HG03521 (cell line): ENCODE measurements around the gene GOLGA2.
"Not testable (repeated sequence)": the region's sequence is repeated elsewhere in the genome, so short reads cannot be mapped to it uniquely, and the experiment has no call there.

Source experiments
- ATAC-seq: cut with Tn5 transposase; IDR thresholded peaks from one replicate; pipeline ENCODE4 v1.9.1; 2021; ENCODE audit warnings: mild to moderate bottlenecking, moderate library complexity; ENCODE audit not compliant: unreplicated experiment

GOLGA2 gene

DNA sequence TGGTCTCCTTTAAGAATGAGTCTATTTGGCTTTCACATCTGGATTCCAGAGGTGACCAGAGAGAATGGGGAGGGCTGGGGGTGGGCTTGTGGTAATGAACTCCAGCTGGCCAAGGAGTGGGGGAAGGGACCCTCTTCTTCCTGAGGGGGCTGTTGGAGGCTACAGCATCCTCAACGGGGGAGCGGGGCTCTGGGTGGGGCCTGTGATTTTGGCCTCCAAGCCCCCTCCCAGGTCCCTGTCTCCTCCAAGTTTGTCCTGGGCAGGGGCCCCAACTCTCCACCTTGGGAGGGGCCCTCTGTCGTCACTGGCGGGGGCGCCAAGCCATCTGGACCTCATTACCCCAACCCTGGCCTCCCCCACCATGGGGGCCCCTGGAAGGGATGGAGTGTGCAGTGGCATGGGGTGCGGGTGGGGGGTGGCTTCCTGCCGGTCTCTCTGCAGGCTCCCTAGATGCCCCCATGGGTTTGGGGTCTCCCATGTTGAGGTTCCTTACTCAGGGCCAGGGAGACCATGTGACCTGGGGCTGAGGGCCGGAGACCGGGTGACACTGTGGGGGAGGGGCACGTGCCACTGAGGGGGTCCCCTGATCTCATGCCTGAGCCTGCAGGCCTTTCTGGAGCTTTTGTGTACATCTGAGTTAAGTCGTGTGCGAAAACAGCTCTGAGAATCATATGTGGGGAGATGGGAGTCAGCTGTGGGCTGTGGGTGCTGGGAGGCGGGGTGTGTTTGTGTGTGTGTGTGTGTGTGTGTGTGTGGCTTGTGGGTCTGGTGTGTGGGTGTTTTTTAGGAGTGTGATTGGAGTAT is 32.4 kb downstream of the GOLGA2 start:
- ATAC-seq, result no peak

DNA sequence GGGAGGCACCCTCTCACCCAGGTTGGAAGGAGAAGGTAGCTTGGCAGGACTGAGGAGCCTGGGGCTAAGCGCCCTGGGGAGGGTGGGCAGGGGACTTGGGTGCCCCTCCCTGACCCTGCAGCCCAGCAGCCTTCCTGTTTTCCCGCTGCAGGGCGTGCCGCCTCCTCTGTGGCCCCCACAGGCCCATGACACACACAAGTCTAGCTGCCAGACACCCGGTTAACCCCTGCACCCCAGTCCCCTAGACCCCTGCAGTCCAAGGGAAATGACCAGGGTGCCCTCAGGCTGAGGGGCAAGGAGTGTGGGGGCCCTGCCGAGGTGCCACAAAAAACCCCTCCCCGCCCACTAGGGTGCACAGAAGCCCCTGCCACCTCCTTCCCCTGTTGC is 33.0 kb downstream of the GOLGA2 start:
- no peak for ATAC-seq

DNA sequence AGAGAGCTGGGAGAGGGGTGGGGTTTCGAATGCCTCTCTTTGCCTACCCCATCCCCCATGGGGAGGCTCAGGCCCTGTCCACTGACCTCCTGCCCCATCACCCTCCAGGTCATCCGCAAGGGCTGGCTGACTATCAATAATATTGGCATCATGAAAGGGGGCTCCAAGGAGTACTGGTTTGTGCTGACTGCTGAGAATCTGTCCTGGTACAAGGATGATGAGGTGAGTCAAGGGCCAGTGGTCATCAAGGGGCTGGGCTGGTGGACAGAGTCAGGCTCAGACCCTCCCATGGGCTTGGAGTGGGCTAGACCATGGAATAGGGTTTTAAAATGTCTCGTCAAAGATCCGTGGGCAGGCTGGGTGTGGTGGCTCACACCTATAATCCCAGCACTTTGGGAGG is 33.7 kb downstream of the GOLGA2 start:
- no peak for ATAC-seq

DNA sequence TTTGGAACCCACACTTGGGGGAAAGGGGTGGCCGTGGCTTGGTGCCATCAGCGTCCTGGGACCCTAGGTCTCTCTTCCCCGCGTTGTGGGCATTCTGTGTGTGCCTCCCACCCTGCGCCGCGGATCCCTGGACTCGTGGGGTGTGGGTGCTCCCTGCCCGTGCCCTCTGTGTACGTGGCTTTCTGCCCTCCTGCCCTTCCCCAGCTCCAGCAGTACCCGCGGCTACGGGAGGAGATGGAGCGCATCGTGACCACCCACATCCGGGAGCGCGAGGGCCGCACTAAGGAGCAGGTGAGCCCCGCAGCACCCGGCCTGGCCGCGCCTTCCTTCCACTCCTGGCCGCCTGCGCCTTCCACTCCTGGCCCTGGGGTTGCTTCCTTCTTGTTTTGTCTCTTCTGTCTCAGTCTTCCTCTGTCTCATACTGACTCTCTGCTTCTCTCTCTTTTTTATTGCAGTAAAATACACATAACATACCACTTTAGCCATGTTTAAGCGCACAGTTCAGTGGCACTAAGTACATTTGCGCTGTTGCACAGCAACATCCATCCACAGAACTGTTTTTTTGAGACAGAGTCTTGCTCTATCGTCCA is 41.9 kb downstream of the GOLGA2 start:
- no peak for ATAC-seq

DNA sequence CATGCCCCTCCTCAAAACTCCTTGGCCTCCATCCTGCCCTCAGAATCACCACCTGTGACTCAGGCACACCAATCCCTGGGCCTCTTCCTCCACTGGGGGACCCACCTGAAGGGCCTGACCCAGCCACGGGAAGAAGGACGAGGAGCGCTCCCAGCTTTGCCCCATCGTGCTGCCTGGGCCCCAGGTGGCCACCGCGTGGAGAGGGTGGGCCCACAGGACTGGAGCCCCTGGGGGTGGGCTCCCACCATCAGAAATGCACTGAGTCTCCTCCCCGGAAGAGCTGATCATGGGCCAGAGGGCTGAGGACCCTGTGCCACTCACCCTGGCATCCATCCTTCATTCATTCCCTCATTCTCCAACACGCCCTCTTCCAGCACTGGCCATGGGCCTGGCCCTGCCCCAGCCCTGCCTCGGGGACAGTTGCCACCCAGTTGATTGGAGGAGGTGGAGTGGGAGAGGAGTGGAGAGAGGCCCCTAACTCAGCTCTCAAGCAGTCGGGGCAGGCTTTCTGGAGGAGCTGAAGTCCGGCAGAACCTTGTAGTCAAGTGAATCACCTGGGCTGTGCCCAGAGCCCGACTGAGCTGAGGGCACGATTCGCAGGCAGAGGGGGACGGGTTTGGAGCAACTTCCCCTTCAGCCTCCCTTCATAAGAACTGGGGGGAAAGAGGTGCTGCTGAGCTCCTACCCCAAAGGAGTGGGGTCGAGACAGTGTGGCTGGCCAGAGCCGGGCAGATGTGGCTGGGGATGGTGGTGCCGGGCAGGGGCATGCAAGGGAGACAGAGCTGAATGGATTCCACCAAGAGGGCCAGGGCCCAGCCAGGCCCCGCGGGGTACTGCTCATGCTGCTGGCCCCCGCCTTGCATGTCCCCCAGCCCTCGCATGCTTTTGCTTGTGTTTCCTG is 43.0 kb downstream of the GOLGA2 start:
- ATAC-seq, result no peak

DNA sequence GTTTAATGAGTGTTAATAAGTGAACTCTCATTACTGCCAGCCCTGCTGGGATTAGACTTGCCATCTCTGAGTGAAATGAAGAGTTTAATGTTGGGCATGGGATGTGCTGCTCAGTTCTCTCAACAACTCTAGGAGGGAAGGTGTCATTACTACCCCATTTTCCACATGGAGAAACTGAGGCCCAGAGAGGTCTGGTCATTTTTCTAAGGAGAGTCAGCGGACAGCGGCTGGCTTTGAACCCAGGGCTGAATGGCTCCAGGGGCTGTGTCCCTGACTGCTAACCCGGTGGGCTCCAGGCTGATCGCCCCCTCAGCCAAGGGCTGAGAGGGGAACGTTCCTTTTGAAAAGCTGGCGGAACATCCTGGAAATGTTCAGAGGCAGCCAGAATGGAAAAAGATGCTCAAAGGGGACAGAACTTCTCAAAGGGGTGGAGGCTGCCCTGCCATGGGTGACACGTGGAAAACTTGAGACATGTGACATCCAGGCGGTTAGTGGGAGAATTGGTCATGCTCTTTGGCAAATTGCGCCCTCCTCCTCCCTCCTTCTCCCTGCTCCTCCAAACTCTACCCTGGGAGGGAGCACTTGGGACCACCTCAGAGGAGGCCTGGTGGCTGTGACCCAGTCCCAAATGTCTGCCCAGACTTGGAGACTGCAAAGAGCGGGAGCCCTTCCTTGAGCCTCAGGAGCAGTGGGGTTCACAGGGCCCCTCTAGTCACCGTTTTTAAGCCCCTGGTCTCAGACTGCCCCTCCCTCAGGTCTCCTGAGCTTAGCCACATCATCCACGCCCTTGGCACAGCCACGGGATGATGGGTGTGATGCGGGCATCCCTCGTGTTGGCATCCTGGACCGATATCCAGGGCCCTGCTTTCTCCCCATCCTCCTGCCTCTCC is 43.9 kb downstream of the GOLGA2 start:
- no peak for ATAC-seq

DNA sequence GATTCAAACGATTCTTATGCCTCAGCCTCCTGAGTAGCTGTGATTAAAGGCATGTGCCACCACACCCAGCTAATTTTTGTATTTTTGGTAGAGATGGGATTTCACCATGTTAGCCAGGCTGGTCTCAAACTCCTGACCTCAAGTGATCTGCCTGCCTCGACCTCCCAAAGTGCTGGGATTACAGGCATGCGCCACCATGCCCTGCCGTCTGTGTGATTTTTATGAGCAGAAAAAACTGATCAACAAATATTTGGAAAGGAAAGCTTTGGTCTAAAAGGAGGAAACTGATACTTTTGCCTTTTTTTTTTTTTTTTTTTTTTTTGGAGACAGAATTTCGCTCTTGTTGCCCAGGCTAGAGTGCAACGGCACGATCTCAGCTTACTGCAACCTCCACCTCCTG is 44.9 kb downstream of the GOLGA2 start:
- not testable (repeated sequence) for ATAC-seq

DNA sequence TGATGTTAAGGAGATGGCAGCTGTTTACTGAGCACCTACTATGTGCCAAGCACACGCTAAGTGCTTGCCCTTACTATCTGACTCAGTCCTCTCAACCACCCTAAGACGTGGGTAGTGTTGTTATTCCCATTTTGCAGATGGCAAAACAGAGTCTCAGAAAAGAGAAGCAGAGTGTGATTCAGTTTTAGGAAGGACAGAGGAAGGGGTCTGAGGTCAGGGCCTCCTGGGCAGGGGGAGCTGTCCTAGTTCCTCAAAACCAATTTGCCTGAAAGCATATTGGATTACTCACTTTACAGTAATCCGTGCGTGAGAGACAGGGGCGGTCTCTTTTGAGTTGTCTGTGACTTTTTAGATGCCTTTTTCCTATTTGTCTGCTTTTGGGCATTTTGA is 49.4 kb downstream of the GOLGA2 start:
- no peak for ATAC-seq

DNA sequence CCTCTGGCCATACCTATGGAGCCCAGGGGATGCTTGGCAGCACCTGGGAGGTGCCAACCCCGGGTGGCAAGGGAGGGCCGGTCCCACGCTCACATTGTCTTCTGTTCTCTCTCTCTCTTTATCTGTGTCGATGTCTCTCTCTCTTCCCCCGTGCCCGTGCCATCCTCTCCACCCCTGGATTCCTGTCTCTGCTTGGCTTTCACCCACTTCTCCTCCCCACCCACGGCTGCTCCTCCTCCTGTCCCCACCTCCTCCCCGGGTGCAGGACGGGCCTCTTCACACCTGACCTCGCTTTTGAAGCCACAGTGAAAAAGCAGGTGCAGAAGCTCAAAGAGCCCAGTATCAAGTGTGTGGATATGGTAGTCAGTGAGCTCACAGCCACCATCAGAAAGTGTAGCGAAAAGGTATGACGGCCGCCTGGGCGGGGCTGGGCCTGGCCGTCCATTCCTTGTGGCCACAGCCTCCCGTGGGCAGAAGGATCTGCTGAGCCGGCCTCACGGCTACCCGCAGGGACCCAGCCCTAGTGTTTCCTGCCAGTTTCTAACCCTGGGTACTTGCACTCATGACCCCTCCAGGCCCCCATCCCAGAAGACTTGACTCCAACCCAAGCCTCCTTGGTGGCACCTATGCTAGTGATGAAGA is 49.9 kb downstream of the GOLGA2 start:
- no peak for ATAC-seq

DNA sequence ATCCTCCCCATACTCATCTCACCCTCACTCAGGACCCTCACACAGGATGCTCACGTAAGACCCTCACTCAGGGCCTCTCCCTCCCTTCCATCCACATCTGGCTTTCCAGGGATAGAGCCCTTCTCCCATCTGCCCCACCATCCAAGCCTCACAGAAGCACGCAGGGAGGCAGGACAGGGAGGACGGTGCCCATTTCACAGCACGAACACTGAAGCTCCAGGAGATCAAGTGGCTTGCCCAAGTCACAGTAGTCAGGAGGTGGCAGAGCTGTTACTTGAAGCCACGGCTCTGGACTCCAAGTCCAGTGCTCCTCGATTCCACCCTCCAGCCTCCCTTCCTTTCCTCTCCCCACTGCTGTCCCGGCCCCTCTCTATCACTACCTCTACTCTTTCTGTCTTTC is 50.9 kb downstream of the GOLGA2 start:
- no peak for ATAC-seq

DNA sequence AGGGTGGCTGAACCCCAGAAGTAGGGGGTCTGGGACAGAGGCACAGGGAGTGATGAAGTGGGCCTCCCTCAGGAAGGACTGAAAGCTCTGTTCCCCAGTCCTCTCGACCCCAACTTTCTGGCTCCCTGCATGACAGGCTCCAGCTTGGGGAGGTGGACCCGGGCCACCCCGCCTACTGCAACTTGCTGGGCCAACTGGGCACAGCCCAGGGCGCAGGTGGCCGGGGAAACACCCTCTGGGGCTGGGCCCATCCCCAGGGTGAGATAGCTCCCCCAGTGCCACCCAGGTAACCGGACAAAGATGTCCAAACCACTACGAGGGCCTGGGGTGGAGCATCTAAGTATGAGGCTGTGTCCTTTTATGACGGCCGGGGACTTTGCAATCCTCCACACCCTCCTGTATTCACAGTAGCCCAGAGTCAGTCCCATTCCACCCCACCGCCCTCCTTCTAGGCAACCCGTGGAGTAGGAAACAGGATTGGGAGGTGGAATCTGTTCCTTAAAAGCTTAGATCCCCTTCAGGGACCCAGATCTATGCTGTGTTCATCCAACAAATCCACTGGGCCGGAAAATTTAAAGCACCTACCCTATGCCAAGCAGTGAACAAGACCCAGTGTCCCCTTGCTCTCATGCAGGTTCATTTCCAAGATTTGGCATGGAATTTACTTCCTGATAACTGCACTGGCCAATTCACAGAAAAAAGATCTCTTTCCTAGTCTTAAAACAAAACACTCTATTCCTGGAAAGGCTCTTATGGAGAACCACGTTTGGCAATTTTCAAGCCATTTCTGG is 52.7 kb downstream of the GOLGA2 start:
- no peak for ATAC-seq

DNA sequence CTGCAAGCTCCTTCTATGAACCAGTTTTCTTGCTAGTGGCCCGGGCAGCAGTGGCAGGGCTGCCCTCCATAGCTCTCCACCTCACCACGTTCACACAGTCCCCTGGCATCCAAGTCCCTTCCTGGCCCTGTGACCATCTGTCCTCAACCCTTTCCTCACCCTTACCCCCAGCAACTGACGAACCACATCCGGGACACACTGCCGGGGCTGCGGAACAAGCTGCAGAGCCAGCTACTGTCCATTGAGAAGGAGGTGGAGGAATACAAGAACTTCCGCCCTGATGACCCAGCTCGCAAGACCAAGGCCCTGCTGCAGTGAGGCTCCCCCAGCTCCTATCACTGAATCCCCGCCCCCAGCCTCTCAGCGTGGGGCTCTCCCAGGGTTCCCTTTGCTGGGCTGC is 53.8 kb downstream of the GOLGA2 start:
- ATAC-seq, result no peak

DNA sequence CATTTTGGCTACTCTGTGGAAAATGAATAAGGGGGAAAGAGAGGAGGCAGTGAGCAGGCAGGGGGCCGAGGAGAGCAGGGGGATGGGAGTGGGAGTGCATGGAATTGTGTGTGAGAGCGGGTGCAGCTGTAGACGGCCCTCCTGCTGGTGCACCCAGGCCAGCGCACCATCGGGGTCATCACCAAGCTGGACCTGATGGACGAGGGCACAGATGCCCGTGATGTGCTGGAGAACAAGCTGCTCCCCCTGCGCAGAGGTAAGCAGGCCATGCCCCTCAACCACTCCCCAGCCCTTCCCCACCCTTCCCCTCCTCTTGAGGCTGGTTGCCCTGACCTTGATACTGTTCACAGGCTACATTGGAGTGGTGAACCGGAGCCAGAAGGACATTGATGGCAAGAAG is 56.0 kb downstream of the GOLGA2 start:
- no peak for ATAC-seq

DNA sequence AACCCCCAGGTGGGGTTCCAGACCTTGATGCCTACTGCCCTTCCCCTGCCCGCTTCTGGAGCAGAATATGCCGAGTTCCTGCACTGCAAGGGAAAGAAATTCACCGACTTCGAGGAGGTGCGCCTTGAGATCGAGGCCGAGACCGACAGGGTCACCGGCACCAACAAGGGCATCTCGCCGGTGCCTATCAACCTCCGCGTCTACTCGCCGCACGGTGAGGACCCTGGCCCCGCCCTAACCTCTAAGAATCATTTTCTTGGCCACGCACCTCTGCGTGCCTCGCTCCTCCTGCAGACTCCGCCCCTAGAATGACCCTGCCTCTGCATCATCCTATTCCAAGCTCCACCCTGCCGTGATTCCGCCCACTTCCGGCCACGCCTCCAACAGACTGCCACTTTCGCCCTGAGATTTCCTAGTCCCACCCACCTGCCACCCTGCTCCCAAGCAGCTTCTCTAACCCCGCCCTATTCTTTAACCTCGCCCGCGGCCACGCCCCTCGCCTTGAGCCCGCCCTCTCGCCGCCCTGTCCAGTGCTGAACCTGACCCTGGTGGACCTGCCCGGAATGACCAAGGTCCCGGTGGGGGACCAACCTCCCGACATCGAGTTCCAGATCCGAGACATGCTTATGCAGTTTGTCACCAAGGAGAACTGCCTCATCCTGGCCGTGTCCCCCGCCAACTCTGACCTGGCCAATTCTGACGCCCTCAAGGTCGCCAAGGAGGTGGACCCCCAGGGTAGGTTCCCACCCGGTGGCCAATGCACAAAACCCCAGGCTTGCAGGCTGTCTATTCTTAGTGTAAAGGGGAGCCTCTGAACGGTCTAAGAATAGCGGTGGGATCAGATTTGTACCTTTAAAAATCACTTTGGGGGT is 57.1 kb downstream of the GOLGA2 start:
- peak; percentile 86 for ATAC-seq

DNA sequence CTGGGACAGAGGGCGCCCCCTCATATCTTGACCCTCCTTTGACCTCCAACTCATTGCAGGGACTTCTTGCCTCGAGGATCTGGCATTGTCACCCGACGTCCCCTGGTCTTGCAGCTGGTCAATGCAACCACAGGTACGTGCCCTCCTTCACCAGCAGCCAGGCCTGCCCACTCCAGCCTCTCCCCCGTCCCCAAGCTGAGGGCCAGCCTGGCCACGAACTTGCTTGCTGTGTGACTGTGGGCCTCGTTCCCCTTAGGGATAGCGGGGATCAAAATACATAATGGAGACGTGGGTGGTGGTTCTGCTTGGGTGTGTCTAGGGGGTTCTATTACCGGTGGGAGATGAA is 57.7 kb downstream of the GOLGA2 start:
- ATAC-seq, result no peak

DNA sequence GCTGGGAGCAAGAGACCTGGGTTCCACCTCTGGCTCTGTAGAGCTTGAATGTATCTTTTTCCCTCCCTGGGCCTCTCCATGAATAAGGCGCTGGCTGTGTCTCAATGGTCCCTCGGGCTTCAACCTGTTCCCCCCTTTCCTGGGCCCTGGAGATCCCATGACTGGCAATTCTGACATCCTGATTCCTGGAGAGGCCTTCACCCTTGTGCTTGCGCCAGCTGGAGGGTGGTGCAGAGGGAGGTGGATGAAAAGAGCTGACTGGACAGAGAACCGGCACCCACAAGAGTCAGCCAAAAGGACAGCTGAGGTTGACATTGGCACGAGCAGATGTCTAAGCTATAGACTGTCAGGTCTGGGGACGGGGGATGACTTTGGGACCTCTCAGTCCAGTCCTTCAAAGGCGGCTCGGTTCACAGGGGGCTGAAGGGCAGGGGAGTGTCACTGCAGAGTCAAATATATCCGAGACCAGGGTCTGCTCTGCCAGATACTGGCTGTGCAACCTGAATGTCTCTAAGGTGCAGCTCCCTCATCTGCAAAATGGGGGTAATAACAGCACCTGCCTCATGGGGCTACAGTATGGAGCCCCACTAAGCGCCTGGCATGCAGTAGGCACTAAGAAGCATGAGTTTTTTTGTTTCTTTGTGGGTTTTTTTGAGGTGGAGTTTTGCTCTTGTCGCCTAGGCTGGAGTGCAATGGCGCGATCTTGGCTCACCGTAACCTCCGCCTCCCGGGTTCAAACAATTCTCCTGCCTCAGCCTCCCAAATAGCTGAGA is 58.8 kb downstream of the GOLGA2 start:
- ATAC-seq, result no peak

DNA sequence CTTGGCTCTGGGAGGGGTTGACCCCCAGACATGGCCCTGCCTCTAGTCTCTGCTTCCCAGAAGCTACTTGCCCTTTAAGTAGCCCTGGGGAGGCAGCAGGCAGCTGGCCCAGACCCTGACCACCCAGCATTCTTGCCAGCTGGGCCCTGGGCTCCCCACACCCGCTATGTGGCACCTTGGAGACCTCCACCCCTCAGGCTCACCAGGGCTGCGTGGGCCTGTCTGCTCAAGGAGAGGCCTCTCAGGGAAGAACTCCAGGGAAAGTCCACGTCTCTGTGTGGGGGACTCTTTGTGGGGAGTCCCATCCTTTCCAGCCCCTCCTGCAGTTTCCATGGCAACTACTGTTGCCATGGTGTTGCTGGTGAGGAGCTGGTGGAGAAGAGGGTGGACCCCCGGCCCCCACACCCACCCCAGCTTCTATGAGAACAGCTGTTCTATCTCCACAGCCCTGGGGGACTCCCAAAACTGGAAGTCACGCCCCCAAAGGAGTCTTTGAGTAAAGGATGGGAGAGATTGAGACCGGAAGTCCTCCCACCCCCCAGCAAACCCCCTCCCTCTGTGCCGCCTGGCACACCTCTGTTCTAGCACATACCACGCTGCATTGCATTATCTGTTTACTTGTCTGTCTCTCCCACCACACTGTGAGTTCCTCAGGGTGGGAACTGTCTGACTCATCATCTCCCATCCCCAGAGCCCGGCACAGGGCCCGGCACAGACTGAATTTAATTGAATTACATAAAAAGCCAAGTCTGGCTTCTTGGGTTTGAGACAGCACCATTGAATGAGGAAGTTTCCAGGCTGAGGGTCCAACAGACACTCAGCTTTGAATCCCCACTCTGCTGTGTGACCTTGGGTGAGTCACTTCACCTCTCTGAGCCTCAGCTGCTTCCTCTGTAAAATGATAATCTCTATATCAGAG is 60.1 kb downstream of the GOLGA2 start:
- ATAC-seq, result no peak
